Measurements from ENCODE around the gene TNFRSF8. TPM values are rescaled to one million over a fixed set of nuclear protein-coding genes. Genes with fewer than 3 reads are reported as not detected.
A peak's percentile ranks its signal among the peaks of the same experiment; 100 is the strongest.
"Not testable (repeated sequence)": the region's sequence is repeated elsewhere in the genome, so short reads cannot be mapped to it uniquely, and the experiment has no call there.

The TNFRSF8 gene
- total RNA-seq, 1 experiment from 2014 or later = not detected

DNA sequence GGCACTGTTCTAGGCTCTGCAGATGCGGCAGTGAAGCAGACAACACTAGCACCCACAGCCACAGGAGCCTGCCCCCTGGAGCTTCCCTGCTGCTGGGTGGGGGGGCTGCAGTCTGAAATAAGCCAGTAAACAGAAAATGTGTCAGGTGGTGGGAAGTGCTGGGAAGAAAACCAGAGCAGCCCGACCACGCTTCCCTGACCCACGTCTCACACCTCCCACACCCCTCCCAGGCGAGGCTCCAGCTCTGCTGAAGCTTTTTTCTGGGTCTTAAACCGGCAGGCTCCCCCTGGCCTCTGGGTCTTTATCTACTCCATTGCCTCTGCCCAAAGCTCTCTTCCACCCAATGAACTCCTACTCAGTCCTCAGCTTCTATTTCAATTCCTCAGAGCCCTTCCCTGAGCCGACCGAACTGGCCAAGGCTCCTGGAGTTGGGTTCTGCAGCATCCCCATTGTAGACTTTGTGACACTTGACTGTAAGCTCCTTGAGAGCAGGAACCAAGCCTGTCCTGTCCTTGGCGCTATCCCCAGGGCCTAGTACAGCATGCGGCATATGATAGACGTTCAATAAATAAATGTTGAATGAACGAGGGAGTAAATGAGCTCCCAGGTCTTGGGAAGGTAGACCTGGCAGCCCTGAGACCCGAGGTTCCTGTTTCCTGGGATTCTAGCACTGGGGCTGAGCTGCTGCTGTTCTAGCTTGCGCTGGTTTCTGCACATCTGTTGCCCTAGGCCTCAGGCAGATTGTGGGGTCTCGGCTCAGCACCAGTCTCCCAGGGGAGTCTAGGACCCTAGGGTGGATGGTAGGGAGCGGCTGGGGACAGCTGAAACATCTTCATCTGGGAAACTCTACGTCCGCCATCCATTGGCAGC is 25.4 kb upstream of the TNFRSF8 start:
- DNase-seq (ENCODE audit: low spot score) = no peak
- in situ Hi-C loops (cut with HindIII; ENCODE audit: low sequenced_read_pairs) = no loop called here

- in situ Hi-C loops (cut with HindIII; ENCODE audit: low sequenced_read_pairs) = no loop called here
- DNase-seq (ENCODE audit: low spot score) = no peak
Observed at GRCh38 chr1:12038356-12039163, 24.5 kb upstream of the TNFRSF8 start.

GRCh38 chr1:12039164-12039525 is 24.0 kb upstream of the TNFRSF8 start:
- in situ Hi-C loops (cut with HindIII; ENCODE audit: low sequenced_read_pairs) = no loop called here
- no peak for DNase-seq (ENCODE audit: low spot score)

DNA sequence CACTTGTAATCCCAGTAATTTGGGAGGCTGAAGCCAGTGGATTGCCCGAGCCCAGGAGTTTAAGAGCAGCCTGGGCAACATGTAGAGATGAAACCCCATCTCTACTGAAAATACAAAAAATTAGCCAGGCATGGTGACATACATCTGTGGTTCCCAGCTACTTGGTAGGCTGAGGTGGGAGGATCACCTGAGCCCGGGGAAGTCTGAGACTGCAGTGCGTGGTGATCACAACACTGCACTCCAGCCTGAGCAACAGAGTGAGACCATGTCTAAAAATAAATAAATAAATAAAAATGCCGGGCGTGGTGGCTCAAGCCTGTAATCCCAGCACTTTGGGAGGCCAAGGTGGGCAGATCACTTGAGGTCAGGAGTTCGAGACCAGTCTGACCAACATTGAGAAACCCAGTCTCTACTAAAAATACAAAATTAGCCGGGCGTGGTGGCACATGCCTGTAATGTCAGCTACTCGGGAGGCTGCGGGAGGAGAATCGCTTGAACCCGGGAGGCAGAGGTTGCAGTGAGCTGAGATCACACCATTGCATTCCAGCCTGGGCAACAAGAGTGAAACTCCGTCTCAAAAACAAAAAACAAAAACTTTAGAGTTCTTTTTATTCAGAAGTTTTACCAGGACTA is 23.2 kb upstream of the TNFRSF8 start:
- in situ Hi-C loops (cut with HindIII; ENCODE audit: low sequenced_read_pairs); DNase-seq (ENCODE audit: low spot score): not testable (repeated sequence)

- in situ Hi-C loops (cut with HindIII; ENCODE audit: low sequenced_read_pairs) = no loop called here
- DNase-seq (ENCODE audit: low spot score) = no peak
Observed at GRCh38 chr1:12040457-12041051, 22.5 kb upstream of the TNFRSF8 start.

- DNase-seq (ENCODE audit: low spot score); in situ Hi-C loops (cut with HindIII; ENCODE audit: low sequenced_read_pairs): not testable (repeated sequence)
Observed at GRCh38 chr1:12044187-12044877, 18.8 kb upstream of the TNFRSF8 start.

- in situ Hi-C loops (cut with HindIII; ENCODE audit: low sequenced_read_pairs) = no loop called here
- DNase-seq (ENCODE audit: low spot score) = no peak
Observed at GRCh38 chr1:12046749-12047119, 16.4 kb upstream of the TNFRSF8 start.

- in situ Hi-C loops (cut with HindIII; ENCODE audit: low sequenced_read_pairs) = no loop called here
- DNase-seq (ENCODE audit: low spot score) = no peak
Observed at GRCh38 chr1:12047120-12047876, 15.8 kb upstream of the TNFRSF8 start.

- in situ Hi-C loops (cut with HindIII; ENCODE audit: low sequenced_read_pairs) = no loop called here
Observed at GRCh38 chr1:12048372-12048771, 14.7 kb upstream of the TNFRSF8 start.

GRCh38 chr1:12049616-12050015 is 13.5 kb upstream of the TNFRSF8 start:
- no peak for DNase-seq (ENCODE audit: low spot score)
- in situ Hi-C loops (cut with HindIII; ENCODE audit: low sequenced_read_pairs) = no loop called here

More at GRCh38 chr1:12048372-12048771, 14.7 kb upstream of the TNFRSF8 start:
- DNase-seq (ENCODE audit: low spot score) = peak; percentile 40

- in situ Hi-C loops (cut with HindIII; ENCODE audit: low sequenced_read_pairs) = no loop called here
- no peak for DNase-seq (ENCODE audit: low spot score)
Observed at GRCh38 chr1:12051361-12051760, 11.7 kb upstream of the TNFRSF8 start.

- peak; percentile 47 for DNase-seq (ENCODE audit: low spot score)
- in situ Hi-C loops (cut with HindIII; ENCODE audit: low sequenced_read_pairs) = no loop called here
Observed at GRCh38 chr1:12052008-12052573, 11.0 kb upstream of the TNFRSF8 start.

DNA sequence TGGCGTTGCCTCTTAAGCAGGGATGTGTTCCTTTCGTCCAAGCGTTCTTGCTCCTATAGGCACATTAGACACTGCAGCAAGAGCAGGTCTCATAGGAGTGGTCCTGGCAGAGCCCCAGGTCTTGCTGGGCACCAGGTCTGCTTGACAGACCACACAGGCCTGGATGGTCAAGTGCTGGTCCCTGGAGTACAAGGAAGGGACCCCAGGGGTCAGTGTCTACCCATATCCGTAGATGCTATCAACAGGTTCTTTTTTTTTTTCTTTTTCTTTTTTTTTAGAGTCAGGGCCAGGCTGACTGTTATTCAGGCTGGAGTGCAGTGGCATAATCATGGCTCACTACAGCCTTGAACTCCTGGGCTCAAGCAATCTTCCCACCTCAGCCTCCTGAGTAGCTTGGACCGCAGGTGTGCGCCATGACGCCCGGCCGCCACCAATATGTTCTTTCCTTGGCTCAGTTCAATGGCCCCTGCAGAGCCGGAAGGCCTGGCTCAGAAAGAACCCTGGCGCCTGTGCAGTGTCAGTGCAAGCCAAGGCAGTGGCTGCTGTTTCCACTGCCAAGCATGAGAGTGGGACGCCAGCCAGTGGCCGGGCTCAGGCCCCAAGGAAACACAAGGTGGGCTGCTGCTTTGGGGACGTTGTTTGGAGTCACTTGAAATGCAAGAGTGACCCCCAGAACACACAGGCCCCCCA is 10.0 kb upstream of the TNFRSF8 start:
- in situ Hi-C loops (cut with HindIII; ENCODE audit: low sequenced_read_pairs) = no loop called here
- peak; percentile 82 for DNase-seq (ENCODE audit: low spot score)

GRCh38 chr1:12053752-12054548 is 9.2 kb upstream of the TNFRSF8 start:
- DNase-seq (ENCODE audit: low spot score) = no peak
- in situ Hi-C loops (cut with HindIII; ENCODE audit: low sequenced_read_pairs) = no loop called here

- DNase-seq (ENCODE audit: low spot score) = no peak
- in situ Hi-C loops (cut with HindIII; ENCODE audit: low sequenced_read_pairs) = no loop called here
Observed at GRCh38 chr1:12055259-12055658, 7.8 kb upstream of the TNFRSF8 start.

DNA sequence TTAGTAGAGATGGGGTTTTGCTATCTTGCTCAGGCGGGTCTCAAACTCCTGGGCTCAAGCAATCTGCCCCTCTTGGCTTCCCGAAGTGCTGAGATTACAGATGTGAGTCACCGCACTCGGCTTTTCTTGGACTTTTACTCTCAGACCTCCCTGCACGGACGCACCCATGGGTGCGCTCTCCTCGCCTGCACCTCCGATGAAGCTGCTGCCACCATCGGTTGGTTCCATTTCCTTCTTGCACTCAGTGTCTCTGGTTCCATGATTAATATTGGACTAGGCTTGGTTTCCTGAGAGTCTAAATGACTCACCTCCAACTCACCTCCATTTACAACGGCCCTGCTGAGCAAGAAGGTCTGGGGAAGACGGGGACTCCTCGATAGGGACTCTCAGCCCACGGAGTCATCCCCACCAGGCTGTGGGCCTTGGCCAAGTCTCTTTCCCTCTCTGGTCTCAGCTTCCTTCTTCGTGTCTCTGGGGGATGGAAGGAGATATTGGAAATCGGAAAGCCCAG is 6.7 kb upstream of the TNFRSF8 start:
- in situ Hi-C loops (cut with HindIII; ENCODE audit: low sequenced_read_pairs) = no loop called here
- no peak for DNase-seq (ENCODE audit: low spot score)

All from G401 (cell line).